Ovary (tissue), 9 donors: ENCODE data around the gene KIF1C. TPM values are rescaled to one million over a fixed set of nuclear protein-coding genes. Genes with fewer than 3 reads are reported as not detected.

Source experiments
- DNase-seq, 5 donors: peaks; one replicate each; pipeline ENCODE4 v3.0.0-alpha.2; 2019 to 2020
- H3K27ac ChIP-seq, 2 donors: fragments of 200-600 bp; one replicate each; pipeline versions ENCODE4 v1.5.1 to v1.8.0; 2019 to 2022
- H3K27me3 ChIP-seq: fragments of 200-600 bp; one replicate; pipeline ENCODE4 v1.8.0; 2022
- H3K36me3 ChIP-seq: fragments of 200-600 bp; sonication (generic); one replicate; pipeline ENCODE4 v1.5.1; 2019
- H3K4me1 ChIP-seq: one replicate; pipeline ENCODE4 v1.8.1; 2013; ENCODE audit warnings: mild to moderate bottlenecking, moderate library complexity; ENCODE audit not compliant: insufficient read depth
- H3K4me3 ChIP-seq: fragments of 200-600 bp; sonication (generic); one replicate; pipeline ENCODE4 v1.5.1; 2017
- H3K9me3 ChIP-seq, 2 donors: fragments of 200-600 bp in 1 of 2; sonication (generic) in 1 of 2; one replicate each; pipeline versions ENCODE4 v1.5.1 to v1.8.1; 2013 to 2019; ENCODE audit warnings: mild to moderate bottlenecking in 1 of 2, moderate library complexity in 1 of 2
- EP300 ChIP-seq: sonication (generic); formaldehyde crosslinking; IDR thresholded peaks from one replicate; pipeline ENCODE4 v1.6.1; 2017; ENCODE audit warnings: antibody characterized with exemption
- POLR2A ChIP-seq: fragments of 450-650 bp; IDR thresholded peaks from one replicate; pipeline ENCODE4 v1.6.1; 2017; ENCODE audit warnings: antibody characterized with exemption, mild to moderate bottlenecking, moderate library complexity
- WGBS, 3 donors: extraction: QIAGEN DNeasy Blood & Tissue Kit in 1 of 3; methylation state at CpG; one replicate each; pipeline versions ENCODE4 v1.1.5 to v1.1.7; 2013 to 2017; 5-methylcytosine and 5-hydroxymethylcytosine counted together
- intact Hi-C, 4 donors: fragments of 100-400 bp; cut with DNase I; formaldehyde crosslinking; loops; one replicate each; pipeline versions ENCODE4 v1.11.0 to v1.15.1; 2022 to 2023
- polyA plus RNA-seq, 2 donors: library from polyadenylated mRNA; stranded (reverse); fragments of 200-250 nt in 1 of 2; fragments of 350-450 nt in 1 of 2; fragmentation: Illumina TruSeq in 1 of 2; extraction: RNeasy Lipid Tissue Mini Kit (QIAGEN cat#74804) in 1 of 2; gene quantifications; one replicate each; pipeline ENCODE4 v1.2.3, GENCODE V29; 2013 to 2014
- total RNA-seq, 7 donors: library from RNA; depleted of rRNA in 2 of 7; stranded (reverse); fragments of >200 nt in 2 of 7; fragmentation: NEBNext Ultra II Directional in 3 of 7; extraction: Animal tissue kit (Norgen Biotek cat#: 25700) in 3 of 7; gene quantifications; one replicate each; pipeline versions ENCODE4 v1.1.0 to v1.2.4, GENCODE V29; 2016 to 2023
- TF ChIP-seq, protein P1 (sequence below), 3 donors: fragments of 450-650 bp in 2 of 3; fragments of 200-600 bp in 1 of 3; IDR thresholded peaks; one replicate each; pipeline versions ENCODE4 v1.5.1 to v1.8.0; 2016 to 2022; ENCODE audit warnings: antibody characterized with exemption in 3 of 3, mild to moderate bottlenecking in 1 of 3
- donor health status: DM: no; HTN: no; CAD: no; lungs with moderate emphysema.
- donor health status: DM: no; HTN: no; CAD: no.
- donor health status: Bipolar disorder and iron deficiency.
- donor health status: DM: yes; HTN: yes; CAD: no.
- donor health status: DM: no; HTN: no; CAD: no.
- donor health status: DM: yes; HTN: yes; CAD: no.

The KIF1C gene
- total and polyA plus RNA-seq, 9 donors = 17.5 to 129 (median 90.3) TPM

DNA sequence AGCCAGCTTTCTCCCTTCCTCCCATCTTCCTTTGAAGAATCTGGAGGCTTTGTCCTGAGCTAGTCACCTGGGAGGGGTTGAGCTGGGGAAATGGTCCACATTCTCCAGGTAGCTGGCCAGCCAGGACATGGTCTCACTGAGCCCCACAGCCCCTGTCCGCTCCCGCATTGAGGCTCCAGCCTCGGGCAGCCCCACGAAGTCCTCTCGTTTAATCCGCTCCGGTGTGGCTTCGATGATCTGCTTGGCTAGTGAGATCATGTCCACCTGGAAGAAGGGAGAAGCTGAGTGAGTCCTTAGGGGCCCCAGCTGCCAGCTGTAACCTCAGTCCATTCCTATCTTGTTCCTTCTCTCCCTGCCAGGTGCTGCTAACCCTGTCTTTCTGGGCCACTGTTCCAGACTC is 27.5 kb upstream of the KIF1C start:
- H3K27ac ChIP-seq = no peak overlapping the region
- DNase-seq = no peak
- no peaks in the 10 kb centered on the region for H3K9me3 ChIP-seq
- H3K4me3 ChIP-seq = no peak overlapping the region
- intact Hi-C loops = no loop called here
- H3K27me3 ChIP-seq = no peaks in the 10 kb centered on the region
- TF ChIP-seq EP300 = no peak
- TF ChIP-seq, protein P1, sequence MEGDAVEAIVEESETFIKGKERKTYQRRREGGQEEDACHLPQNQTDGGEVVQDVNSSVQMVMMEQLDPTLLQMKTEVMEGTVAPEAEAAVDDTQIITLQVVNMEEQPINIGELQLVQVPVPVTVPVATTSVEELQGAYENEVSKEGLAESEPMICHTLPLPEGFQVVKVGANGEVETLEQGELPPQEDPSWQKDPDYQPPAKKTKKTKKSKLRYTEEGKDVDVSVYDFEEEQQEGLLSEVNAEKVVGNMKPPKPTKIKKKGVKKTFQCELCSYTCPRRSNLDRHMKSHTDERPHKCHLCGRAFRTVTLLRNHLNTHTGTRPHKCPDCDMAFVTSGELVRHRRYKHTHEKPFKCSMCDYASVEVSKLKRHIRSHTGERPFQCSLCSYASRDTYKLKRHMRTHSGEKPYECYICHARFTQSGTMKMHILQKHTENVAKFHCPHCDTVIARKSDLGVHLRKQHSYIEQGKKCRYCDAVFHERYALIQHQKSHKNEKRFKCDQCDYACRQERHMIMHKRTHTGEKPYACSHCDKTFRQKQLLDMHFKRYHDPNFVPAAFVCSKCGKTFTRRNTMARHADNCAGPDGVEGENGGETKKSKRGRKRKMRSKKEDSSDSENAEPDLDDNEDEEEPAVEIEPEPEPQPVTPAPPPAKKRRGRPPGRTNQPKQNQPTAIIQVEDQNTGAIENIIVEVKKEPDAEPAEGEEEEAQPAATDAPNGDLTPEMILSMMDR (IDR thresholded peaks at IDR 0.05) = no peak
- 86 to 94% (median 87%) methylated on average over 8 of the region's 8 CpGs for WGBS, 3 donors
- H3K4me1 ChIP-seq = peaks cover 8% of the 10 kb centered on the region
- H3K36me3 ChIP-seq = no peaks in the 10 kb centered on the region

DNA sequence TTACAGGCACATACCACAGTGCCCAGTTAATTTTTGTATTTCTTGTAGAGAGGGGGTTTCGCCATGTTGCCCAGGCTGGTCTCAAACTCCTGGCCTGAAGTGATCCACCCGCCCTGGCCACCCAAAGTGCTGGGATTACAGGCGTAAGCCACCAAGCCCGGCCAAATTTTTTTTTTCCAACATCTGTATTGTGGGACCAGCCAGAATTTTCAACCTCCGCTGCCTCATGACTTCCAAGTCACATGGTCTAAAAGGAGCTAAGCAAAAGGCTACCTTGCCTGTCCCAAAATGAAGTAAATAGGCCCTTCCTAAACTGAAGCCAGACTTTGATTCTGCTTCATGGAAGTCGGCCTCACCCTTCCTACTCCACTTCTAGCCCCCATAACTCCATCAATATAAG is 25.9 kb upstream of the KIF1C start:
- Histone ChIP-seq H3K9me3 (no peaks in the 10 kb centered on the region), H3K4me1 (peaks cover 6% of the 10 kb centered on the region), H3K36me3 (no peaks in the 10 kb centered on the region), H3K27me3 (no peaks in the 10 kb centered on the region), H3K27ac (no peak overlapping the region), H3K4me3 (no peak overlapping the region)
- intact Hi-C loops = no loop called here
- no peak for DNase-seq
- WGBS, 3 donors = 81 to 90% (median 86%) methylated on average over 6 of the region's 6 CpGs
- no peak for TF ChIP-seq POLR2A
- no peak for TF ChIP-seq EP300
- TF ChIP-seq, protein P1 (IDR thresholded peaks at IDR 0.05) = no peak

DNA sequence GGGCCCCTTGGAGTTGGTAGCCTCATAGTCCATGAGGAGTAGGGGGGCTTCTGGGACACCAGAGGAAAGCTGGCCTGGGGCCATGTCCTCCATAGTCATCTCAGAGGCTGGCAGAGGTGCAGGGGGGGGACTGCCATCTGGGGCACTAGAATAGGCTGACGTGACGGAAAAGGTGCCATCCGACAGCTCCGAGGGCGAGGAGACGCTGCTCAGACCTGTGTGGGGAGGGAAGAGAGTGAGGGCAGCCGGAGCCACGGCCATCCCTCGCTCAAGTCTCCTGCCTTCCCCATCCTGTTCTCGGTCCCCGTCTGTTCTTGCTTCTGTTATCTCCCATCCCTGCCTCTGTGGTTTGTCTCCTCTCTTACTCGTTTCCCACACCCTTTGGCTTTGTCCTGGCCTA is 25.4 kb upstream of the KIF1C start:
- TF ChIP-seq, protein P1 (IDR thresholded peaks at IDR 0.05) = no peak
- TF ChIP-seq EP300 (no peak), POLR2A (no peak)
- Histone ChIP-seq H3K36me3 (no peaks in the 10 kb centered on the region), H3K4me3 (no peak overlapping the region), H3K27me3 (no peaks in the 10 kb centered on the region), H3K4me1 (peaks cover 6% of the 10 kb centered on the region), H3K9me3 (no peaks in the 10 kb centered on the region), H3K27ac (no peak overlapping the region)
- intact Hi-C loops = no loop called here
- WGBS, 3 donors = 86 to 92% (median 88%) methylated on average over 12 of the region's 12 CpGs
- DNase-seq = no peak

DNA sequence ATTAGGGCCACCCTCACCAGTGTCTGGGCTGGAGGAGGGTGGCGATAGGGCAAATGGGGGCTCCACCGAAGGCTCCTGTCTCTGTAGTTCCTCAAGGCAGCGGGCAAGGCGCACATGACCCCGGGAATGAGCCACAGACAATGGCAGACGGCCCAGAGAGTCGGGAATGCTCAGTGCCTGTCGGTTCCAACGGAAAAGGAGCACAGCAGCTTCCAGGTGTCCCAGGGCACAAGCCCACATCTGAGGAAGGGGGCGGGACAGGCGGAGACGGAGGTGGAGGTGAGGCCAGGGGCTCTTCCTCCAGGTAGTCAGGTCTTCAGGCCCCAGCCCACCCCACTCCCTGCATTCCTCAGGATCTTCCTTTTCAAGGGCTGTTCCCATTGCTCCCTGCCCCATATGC is 25.0 kb upstream of the KIF1C start:
- intact Hi-C loops = no loop called here
- Histone ChIP-seq H3K36me3 (no peaks in the 10 kb centered on the region), H3K9me3 (no peaks in the 10 kb centered on the region), H3K4me1 (peaks cover 6% of the 10 kb centered on the region), H3K4me3 (no peak overlapping the region), H3K27me3 (no peaks in the 10 kb centered on the region), H3K27ac (no peak overlapping the region)
- TF ChIP-seq, protein P1 (IDR thresholded peaks at IDR 0.05) = no peak
- TF ChIP-seq POLR2A = no peak
- TF ChIP-seq EP300 = no peak
- no peak for DNase-seq
- 78 to 80% (median 78%) methylated on average over 12 of the region's 12 CpGs for WGBS, 3 donors
